ENCODE results near the gene FOXO3B. TPM values are rescaled to one million over a fixed set of nuclear protein-coding genes. Genes with fewer than 3 reads are reported as not detected.
"Not testable (repeated sequence)": the region's sequence is repeated elsewhere in the genome, so short reads cannot be mapped to it uniquely, and the experiment has no call there.

FOXO3B gene
- total RNA-seq, 1 donor from 2014 or later, result 9.8 TPM

DNA sequence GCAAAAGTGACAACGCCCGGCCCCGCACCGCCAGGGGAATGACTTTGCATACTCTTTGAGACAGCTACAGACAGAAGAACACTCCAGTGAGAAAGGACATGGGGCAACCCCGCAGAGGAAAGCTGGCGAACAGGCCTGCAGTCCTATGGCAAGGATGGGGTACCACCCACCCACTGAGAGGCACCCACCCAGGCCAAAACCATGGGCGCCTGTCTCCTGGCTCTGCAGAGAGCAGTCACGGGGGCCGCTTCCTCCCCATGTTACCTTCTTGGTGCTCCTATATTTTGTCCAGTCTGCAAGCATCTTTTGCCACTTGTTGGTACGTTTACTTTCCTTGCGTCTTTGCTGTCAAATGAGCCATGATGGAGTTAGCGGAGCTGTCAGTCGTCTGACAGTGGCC lies 43.8 kb downstream of the FOXO3B start:
- H4K20me1 ChIP-seq (ENCODE audit: insufficient read depth, low read length); H3K36me3 ChIP-seq (ENCODE audit: insufficient read depth, low read length); H3K9me3 ChIP-seq (ENCODE audit: insufficient read depth, low read depth, low read length); H3K4me3 Mint-ChIP-seq (ENCODE audit: unreplicated experiment); H2AFZ ChIP-seq (ENCODE audit: low read depth, low read length); DNase-seq (ENCODE audit: low read depth); H3K27me3 ChIP-seq (ENCODE audit: insufficient read depth, low read length); H3K36me3 Mint-ChIP-seq (ENCODE audit: low read depth, unreplicated experiment); H3K9me3 Mint-ChIP-seq (ENCODE audit: unreplicated experiment); H3K27ac ChIP-seq (ENCODE audit: low read depth, low read length); H3K4me1 ChIP-seq (ENCODE audit: insufficient read depth, low read length); H3K27me3 Mint-ChIP-seq (ENCODE audit: low read depth, unreplicated experiment); H3K4me3 ChIP-seq (ENCODE audit: insufficient read depth, low read depth, low read length); FAIRE-seq; H3K9ac ChIP-seq (ENCODE audit: low read length); H3K4me2 ChIP-seq (ENCODE audit: low read length); H3K4me1 Mint-ChIP-seq (ENCODE audit: low read depth, unreplicated experiment); H3K79me2 ChIP-seq (ENCODE audit: insufficient read depth, low read length): not testable (repeated sequence)
- peak overlapping the region; percentile 66 for H3K27ac Mint-ChIP-seq (ENCODE audit: unreplicated experiment)

DNA sequence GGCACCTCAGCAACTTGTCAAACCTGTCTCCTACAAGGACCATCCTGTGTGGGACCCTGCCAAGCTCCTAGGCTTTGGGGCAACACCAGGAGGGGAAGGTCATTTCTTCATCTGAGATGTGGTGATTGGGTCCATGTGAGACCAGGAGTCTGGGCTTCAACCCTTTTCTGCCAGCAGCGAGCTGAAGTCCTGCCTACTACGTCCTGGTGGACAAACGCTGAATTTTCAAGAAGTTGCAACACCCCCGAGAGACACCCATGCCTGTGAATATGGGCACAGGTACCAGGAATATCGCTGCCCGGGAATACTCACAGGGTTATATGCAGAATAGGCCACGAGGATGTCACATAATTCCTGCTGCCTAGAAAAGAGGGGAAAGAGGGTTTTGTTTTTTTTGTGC lies 45.9 kb downstream of the FOXO3B start:
- H3K27me3 ChIP-seq (ENCODE audit: insufficient read depth, low read length); H3K4me3 Mint-ChIP-seq (ENCODE audit: unreplicated experiment); H3K36me3 Mint-ChIP-seq (ENCODE audit: low read depth, unreplicated experiment); FAIRE-seq; H3K9me3 ChIP-seq (ENCODE audit: insufficient read depth, low read depth, low read length); H3K27me3 Mint-ChIP-seq (ENCODE audit: low read depth, unreplicated experiment); H2AFZ ChIP-seq (ENCODE audit: low read depth, low read length); H4K20me1 ChIP-seq (ENCODE audit: insufficient read depth, low read length); H3K4me3 ChIP-seq (ENCODE audit: insufficient read depth, low read depth, low read length); H3K27ac ChIP-seq (ENCODE audit: low read depth, low read length); H3K27ac Mint-ChIP-seq (ENCODE audit: unreplicated experiment); H3K4me2 ChIP-seq (ENCODE audit: low read length); DNase-seq (ENCODE audit: low read depth); H3K4me1 ChIP-seq (ENCODE audit: insufficient read depth, low read length); H3K9me3 Mint-ChIP-seq (ENCODE audit: unreplicated experiment); H3K79me2 ChIP-seq (ENCODE audit: insufficient read depth, low read length); H3K9ac ChIP-seq (ENCODE audit: low read length); H3K36me3 ChIP-seq (ENCODE audit: insufficient read depth, low read length); H3K4me1 Mint-ChIP-seq (ENCODE audit: low read depth, unreplicated experiment): not testable (repeated sequence)

DNA sequence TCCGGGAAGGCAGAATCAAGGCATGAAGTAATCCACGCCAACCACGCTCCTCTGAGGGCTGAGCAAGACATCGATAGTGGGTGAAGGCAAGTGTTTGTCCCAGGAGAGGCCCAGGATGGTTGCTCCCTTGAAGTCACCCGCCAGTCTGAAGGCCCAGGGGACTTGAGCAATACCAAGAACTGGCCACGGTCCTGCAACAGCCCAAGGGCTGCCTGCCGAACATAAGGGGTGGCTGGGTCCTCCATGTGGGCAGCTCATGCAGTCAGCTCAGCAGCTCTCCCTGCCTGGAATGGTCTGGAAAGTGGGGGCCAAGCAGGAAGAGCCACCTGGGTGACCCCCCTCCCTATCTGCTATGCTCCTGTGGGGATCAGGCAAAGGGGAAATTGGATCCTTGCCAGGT lies 46.3 kb downstream of the FOXO3B start:
- not testable (repeated sequence) for H4K20me1 ChIP-seq (ENCODE audit: insufficient read depth, low read length); DNase-seq (ENCODE audit: low read depth); H3K27me3 Mint-ChIP-seq (ENCODE audit: low read depth, unreplicated experiment); H3K9me3 Mint-ChIP-seq (ENCODE audit: unreplicated experiment); H3K4me1 ChIP-seq (ENCODE audit: insufficient read depth, low read length); H3K4me3 Mint-ChIP-seq (ENCODE audit: unreplicated experiment); H3K27ac ChIP-seq (ENCODE audit: low read depth, low read length); H3K4me1 Mint-ChIP-seq (ENCODE audit: low read depth, unreplicated experiment); H3K27ac Mint-ChIP-seq (ENCODE audit: unreplicated experiment); H3K79me2 ChIP-seq (ENCODE audit: insufficient read depth, low read length); H3K36me3 ChIP-seq (ENCODE audit: insufficient read depth, low read length); FAIRE-seq; H3K9ac ChIP-seq (ENCODE audit: low read length); H3K36me3 Mint-ChIP-seq (ENCODE audit: low read depth, unreplicated experiment); H2AFZ ChIP-seq (ENCODE audit: low read depth, low read length); H3K27me3 ChIP-seq (ENCODE audit: insufficient read depth, low read length); H3K4me3 ChIP-seq (ENCODE audit: insufficient read depth, low read depth, low read length); H3K9me3 ChIP-seq (ENCODE audit: insufficient read depth, low read depth, low read length); H3K4me2 ChIP-seq (ENCODE audit: low read length)

DNA sequence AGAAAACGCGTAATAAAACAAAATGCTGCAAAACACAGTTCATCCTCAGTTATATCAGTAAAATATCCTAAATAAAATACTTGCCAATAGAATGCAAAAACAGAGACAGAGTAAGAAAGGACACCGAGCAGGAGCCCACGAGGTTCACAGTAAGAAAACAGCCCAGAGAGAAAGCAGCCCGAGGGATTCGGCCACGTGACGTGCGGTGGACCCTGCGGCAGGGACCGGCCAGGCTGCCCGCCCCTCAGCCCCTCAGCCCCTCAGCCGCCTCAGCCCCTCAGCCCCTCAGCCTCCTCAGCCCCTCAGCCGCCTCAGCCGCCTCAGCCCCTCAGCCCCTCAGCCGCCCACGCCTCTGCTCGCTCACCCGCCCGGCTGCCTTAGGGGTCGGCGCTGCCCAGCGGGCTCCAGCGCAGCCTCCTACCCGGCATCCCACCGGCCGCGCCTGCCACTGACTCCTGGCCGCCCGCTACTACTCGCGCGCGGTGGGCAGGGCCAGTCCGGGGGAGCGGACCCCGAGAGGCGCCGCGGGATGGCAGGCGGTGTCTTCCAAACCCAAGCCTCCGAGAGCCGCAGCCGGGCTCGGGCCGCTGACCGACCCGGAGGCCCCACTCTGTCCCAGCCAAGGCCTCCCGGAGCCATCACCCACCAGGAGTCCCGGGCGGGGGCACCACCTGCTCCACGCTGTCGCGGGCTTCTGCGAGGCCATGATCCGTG lies 47.4 kb downstream of the FOXO3B start:
- not testable (repeated sequence) for H3K79me2 ChIP-seq (ENCODE audit: insufficient read depth, low read length); H3K27ac ChIP-seq (ENCODE audit: low read depth, low read length); H3K27me3 ChIP-seq (ENCODE audit: insufficient read depth, low read length); H3K36me3 ChIP-seq (ENCODE audit: insufficient read depth, low read length); H3K9me3 Mint-ChIP-seq (ENCODE audit: unreplicated experiment); H2AFZ ChIP-seq (ENCODE audit: low read depth, low read length); H3K27me3 Mint-ChIP-seq (ENCODE audit: low read depth, unreplicated experiment); H3K4me1 ChIP-seq (ENCODE audit: insufficient read depth, low read length); H3K9me3 ChIP-seq (ENCODE audit: insufficient read depth, low read depth, low read length); DNase-seq (ENCODE audit: low read depth); FAIRE-seq; H3K36me3 Mint-ChIP-seq (ENCODE audit: low read depth, unreplicated experiment); H3K4me3 ChIP-seq (ENCODE audit: insufficient read depth, low read depth, low read length); H3K27ac Mint-ChIP-seq (ENCODE audit: unreplicated experiment); H4K20me1 ChIP-seq (ENCODE audit: insufficient read depth, low read length); H3K4me3 Mint-ChIP-seq (ENCODE audit: unreplicated experiment); H3K4me1 Mint-ChIP-seq (ENCODE audit: low read depth, unreplicated experiment); H3K9ac ChIP-seq (ENCODE audit: low read length)
- peak overlapping the region; percentile 75 for H3K4me2 ChIP-seq (ENCODE audit: low read length)
- peak; percentile 49 for TF ChIP-seq EZH2 (IDR thresholded peaks at IDR 0.05; ENCODE audit: insufficient read depth, low read length)

Other genes starting within 250 kb of the FOXO3B start
- not detected in 2 replicates for gene LGALS9C, start 205.5 kb downstream of the FOXO3B start, total RNA-seq
- gene TBC1D28, start 37.9 kb downstream of the FOXO3B start, total RNA-seq, result not detected in 2 replicates
- not detected in 2 replicates for gene FBXW10, start 61.7 kb upstream of the FOXO3B start, total RNA-seq
- gene TVP23B, start 98.9 kb upstream of the FOXO3B start, total RNA-seq, result 39.0 and 42.6 TPM in 2 replicates
- gene PRPSAP2, start 175.8 kb upstream of the FOXO3B start, total RNA-seq, result 34.0 and 50.6 TPM in 2 replicates

Measured in astrocyte (in vitro differentiated cells and primary cell).